ENCODE results near the gene TARBP1. TPM values are rescaled to one million over a fixed set of nuclear protein-coding genes. Genes with fewer than 3 reads are reported as not detected.

The TARBP1 gene
- total RNA-seq, 1 donor from 2014 or later = 11.2 TPM

- no peak for DNase-seq (ENCODE audit: low spot score)
- H3K36me3 Mint-ChIP-seq (ENCODE audit: low read depth) = peaks cover 2% of the 10 kb centered on the region
- H3K27ac Mint-ChIP-seq (ENCODE audit: unreplicated experiment) = no peak overlapping the region
- H3K9me3 Mint-ChIP-seq (ENCODE audit: low read depth) = no peaks in the 10 kb centered on the region
- no peaks in the 10 kb centered on the region for H3K27me3 Mint-ChIP-seq (ENCODE audit: low read depth)
- TF ChIP-seq CTCF (IDR thresholded peaks at IDR 0.05) = no peak
- H3K4me3 Mint-ChIP-seq (ENCODE audit: unreplicated experiment) = no peak overlapping the region
- H3K4me1 Mint-ChIP-seq (ENCODE audit: low read depth) = peaks cover 23% of the 10 kb centered on the region
Observed at GRCh38 chr1:234473118-234473517, 5.9 kb downstream of the TARBP1 start.

GRCh38 chr1:234469376-234469775 lies 9.6 kb downstream of the TARBP1 start:
- H3K27ac Mint-ChIP-seq (ENCODE audit: unreplicated experiment) = no peak overlapping the region
- H3K9me3 Mint-ChIP-seq (ENCODE audit: low read depth) = no peaks in the 10 kb centered on the region
- peaks cover 16% of the 10 kb centered on the region for H3K36me3 Mint-ChIP-seq (ENCODE audit: low read depth)
- no peaks in the 10 kb centered on the region for H3K27me3 Mint-ChIP-seq (ENCODE audit: low read depth)
- TF ChIP-seq CTCF (IDR thresholded peaks at IDR 0.05) = no peak
- no peak for DNase-seq (ENCODE audit: low spot score)
- H3K4me1 Mint-ChIP-seq (ENCODE audit: low read depth) = peaks cover 6% of the 10 kb centered on the region
- no peak overlapping the region for H3K4me3 Mint-ChIP-seq (ENCODE audit: unreplicated experiment)

- Mint-ChIP-seq H3K36me3 (ENCODE audit: low read depth) (peaks cover 16% of the 10 kb centered on the region), H3K4me3 (ENCODE audit: unreplicated experiment) (no peak overlapping the region), H3K4me1 (ENCODE audit: low read depth) (peaks cover 1% of the 10 kb centered on the region), H3K27ac (ENCODE audit: unreplicated experiment) (no peak overlapping the region), H3K9me3 (ENCODE audit: low read depth) (no peaks in the 10 kb centered on the region), H3K27me3 (ENCODE audit: low read depth) (no peaks in the 10 kb centered on the region)
- no peak for TF ChIP-seq CTCF (IDR thresholded peaks at IDR 0.05)
- no peak for DNase-seq (ENCODE audit: low spot score)
Observed at GRCh38 chr1:234468580-234468979, 10.4 kb downstream of the TARBP1 start.

GRCh38 chr1:234467821-234468220 lies 11.2 kb downstream of the TARBP1 start:
- DNase-seq (ENCODE audit: low spot score) = no peak
- no peaks in the 10 kb centered on the region for H3K27me3 Mint-ChIP-seq (ENCODE audit: low read depth)
- H3K4me3 Mint-ChIP-seq (ENCODE audit: unreplicated experiment) = no peak overlapping the region
- no peak overlapping the region for H3K27ac Mint-ChIP-seq (ENCODE audit: unreplicated experiment)
- TF ChIP-seq CTCF (IDR thresholded peaks at IDR 0.05) = no peak
- peaks cover 16% of the 10 kb centered on the region for H3K36me3 Mint-ChIP-seq (ENCODE audit: low read depth)
- H3K4me1 Mint-ChIP-seq (ENCODE audit: low read depth) = no peaks in the 10 kb centered on the region
- no peaks in the 10 kb centered on the region for H3K9me3 Mint-ChIP-seq (ENCODE audit: low read depth)

- DNase-seq (ENCODE audit: low spot score) = no peak
- no peak for TF ChIP-seq CTCF (IDR thresholded peaks at IDR 0.05)
- no peaks in the 10 kb centered on the region for H3K4me1 Mint-ChIP-seq (ENCODE audit: low read depth)
- no peaks in the 10 kb centered on the region for H3K27me3 Mint-ChIP-seq (ENCODE audit: low read depth)
- peaks cover 19% of the 10 kb centered on the region for H3K36me3 Mint-ChIP-seq (ENCODE audit: low read depth)
- no peak overlapping the region for H3K4me3 Mint-ChIP-seq (ENCODE audit: unreplicated experiment)
- no peak overlapping the region for H3K27ac Mint-ChIP-seq (ENCODE audit: unreplicated experiment)
- H3K9me3 Mint-ChIP-seq (ENCODE audit: low read depth) = no peaks in the 10 kb centered on the region
Observed at GRCh38 chr1:234466945-234467344, 12.0 kb downstream of the TARBP1 start.
